Psoas muscle (tissue), 8 donors: ENCODE data around the gene AMN. TPM values are rescaled to one million over a fixed set of nuclear protein-coding genes. Genes with fewer than 3 reads are reported as not detected.

ENCODE experiments used
- ATAC-seq, 4 donors: fragments of 200-7000 bp; cut with Tn5 transposase; one replicate each; pipeline ENCODE4 v1.9.1; 2020; ENCODE audit warnings: moderate library complexity in 3 of 4, mild to moderate bottlenecking in 2 of 4
- DNase-seq, 2 donors: peaks; one replicate each; pipeline ENCODE4 v3.0.0-alpha.2; 2020
- H3K27ac ChIP-seq: fragments of 200-600 bp; one replicate; pipeline ENCODE4 v1.8.0; 2022
- H3K27me3 ChIP-seq, 3 donors: fragments of 200-600 bp in 1 of 3; one replicate each; pipeline versions ENCODE4 v1.6.1 to v1.8.0; 2013 to 2022; ENCODE audit warnings: low read length in 2 of 3, mild to moderate bottlenecking in 2 of 3, moderate library complexity in 1 of 3; ENCODE audit not compliant: insufficient read depth in 3 of 3
- H3K36me3 ChIP-seq, 2 donors: fragments of 200-600 bp in 1 of 2; one replicate each; pipeline versions ENCODE4 v1.6.1 to v1.8.0; 2013 to 2022; ENCODE audit warnings: low read depth in 1 of 2, mild to moderate bottlenecking in 1 of 2, moderate library complexity in 1 of 2; ENCODE audit not compliant: insufficient read depth in 1 of 2
- H3K4me1 ChIP-seq: fragments of 200-600 bp; one replicate; pipeline ENCODE4 v1.8.0; 2022
- H3K4me3 ChIP-seq: fragments of 200-600 bp; one replicate; pipeline ENCODE4 v1.8.0; 2022; ENCODE audit warnings: mild to moderate bottlenecking
- H3K9me3 ChIP-seq: fragments of 200-600 bp; one replicate; pipeline ENCODE4 v1.8.0; 2022
- CTCF ChIP-seq: fragments of 200-600 bp; IDR thresholded peaks from one replicate; pipeline ENCODE4 v1.8.0; 2022; ENCODE audit warnings: antibody characterized with exemption
- WGBS, 3 donors: extraction: QIAGEN DNeasy Blood & Tissue Kit; methylation state at CpG; one replicate each; pipeline versions ENCODE4 v1.1.6 to v1.1.7; 2013; 5-methylcytosine and 5-hydroxymethylcytosine counted together
- intact Hi-C, 2 donors: fragments of 100-400 bp; cut with DNase I; formaldehyde crosslinking; loops; one replicate each; pipeline versions ENCODE4 v1.11.0 to v1.14.2; 2022
- polyA plus RNA-seq, 3 donors: library from polyadenylated mRNA; stranded (reverse); fragments of 200-250 nt; gene quantifications; one replicate each; pipeline ENCODE4 v1.2.3, GENCODE V29; 2013
- total RNA-seq, 4 donors: library from RNA; stranded (reverse); fragmentation: NEBNext Ultra II Directional in 2 of 4; extraction: Animal tissue kit (Norgen Biotek cat#: 25700) in 2 of 4; gene quantifications; one replicate each; pipeline versions ENCODE4 v1.2.1 to v1.2.4, GENCODE V29; 2021 to 2023
- donor health status: healthy with polysubstance abuse.
- donor health status: DM: no; HTN: no; CAD: no; lungs with moderate emphysema.
- donor health status: Bipolar disorder and iron deficiency.
- donor health status: healthy.
- donor health status: DM: yes; HTN: yes; CAD: no.
- donor health status: DM: no; HTN: no; CAD: no.
- donor health status: DM: no; HTN: no; CAD: no.
- donor health status: DM: yes; HTN: yes; CAD: no.

AMN gene
- total and polyA plus RNA-seq, 7 donors = 0.18 to 0.19 (median 0.18) TPM; not detected in 4

DNA sequence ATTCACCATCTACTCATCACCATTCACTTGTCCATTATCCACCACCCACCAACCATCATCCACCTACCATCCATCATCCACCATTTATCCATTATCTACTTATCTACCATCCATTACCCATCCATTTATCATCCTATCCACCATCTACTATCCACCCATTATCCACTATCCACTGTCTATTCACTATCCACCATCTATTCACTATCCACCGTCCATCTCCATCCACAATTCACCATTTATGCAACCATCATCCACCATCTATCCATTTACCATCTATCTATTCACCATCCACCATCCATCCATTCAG lies 1.5 kb upstream of the AMN start:
- TF ChIP-seq CTCF = no peak
- H3K4me3 ChIP-seq = no peak overlapping the region
- ATAC-seq = no peak
- no peak overlapping the region for H3K27ac ChIP-seq
- no peaks in the 10 kb centered on the region for H3K36me3 ChIP-seq
- peaks cover 0 to 46% (median 10%) of the 10 kb centered on the region in 3 donors for H3K27me3 ChIP-seq
- H3K4me1 ChIP-seq = no peaks in the 10 kb centered on the region
- intact Hi-C loops = no loop called here
- no peak for DNase-seq
- WGBS, 3 donors = 94 to 98% (median 95%) methylated on average over 1 of the region's 1 CpG
- no peaks in the 10 kb centered on the region for H3K9me3 ChIP-seq

- H3K4me1 ChIP-seq = peaks cover under 1% of the 10 kb centered on the region
- H3K27me3 ChIP-seq = peaks cover 0 to 63% (median 12%) of the 10 kb centered on the region in 3 donors
- DNase-seq (no peak), ATAC-seq (peak in 1 of 4 donors; percentile 8)
- intact Hi-C loops = no loop called here
- H3K27ac ChIP-seq = no peak overlapping the region
- no peaks in the 10 kb centered on the region for H3K36me3 ChIP-seq
- H3K9me3 ChIP-seq = no peaks in the 10 kb centered on the region
- no peak for TF ChIP-seq CTCF
- WGBS, 3 donors = 5 to 7% (median 7%) methylated on average over 50 to 53 of the region's 53 CpGs
- peak overlapping the region; percentile 43 for H3K4me3 ChIP-seq
These were observed 900 bp downstream of the AMN start for GRCh38 chr14:102923201-102923924.

- 37 to 45% (median 40%) methylated on average over 11 of the region's 11 CpGs for WGBS, 3 donors
- ATAC-seq (no peak), DNase-seq (no peak)
- TF ChIP-seq CTCF = no peak
- Histone ChIP-seq H3K27ac (no peak overlapping the region), H3K9me3 (no peaks in the 10 kb centered on the region), H3K4me1 (peaks cover 6% of the 10 kb centered on the region), H3K27me3 (peaks cover 0 to 69% (median 18%) of the 10 kb centered on the region in 3 donors), H3K4me3 (no peak overlapping the region), H3K36me3 (no peaks in the 10 kb centered on the region)
- intact Hi-C loops = no loop called here
These were observed 1.5 kb downstream of the AMN start for GRCh38 chr14:102923925-102924486.

GRCh38 chr14:102924632-102925588 lies 2.4 kb downstream of the AMN start:
- ATAC-seq (no peak), DNase-seq (no peak)
- H3K4me1 ChIP-seq = peaks cover 13% of the 10 kb centered on the region
- intact Hi-C loops = no loop called here
- peaks cover 0 to 78% (median 25%) of the 10 kb centered on the region in 3 donors for H3K27me3 ChIP-seq
- 79 to 84% (median 82%) methylated on average over 25 of the region's 25 CpGs for WGBS, 3 donors
- no peak overlapping the region for H3K27ac ChIP-seq
- no peak overlapping the region for H3K4me3 ChIP-seq
- no peaks in the 10 kb centered on the region for H3K36me3 ChIP-seq
- no peaks in the 10 kb centered on the region for H3K9me3 ChIP-seq
- no peak for TF ChIP-seq CTCF
